Mesenchymal stem cell (in vitro differentiated cells and primary cell): ENCODE measurements around the gene CDH2.

Experiments used
- DNase-seq: peaks from one replicate; pipeline ENCODE4 v3.0.0-alpha.2; 2013
- H2AFZ ChIP-seq: one replicate; pipeline ENCODE4 v1.6.1; 2013; ENCODE audit warnings: low read depth, mild to moderate bottlenecking, control low read depth, inconsistent platforms, low read length, moderate library complexity
- H2AK5ac ChIP-seq: 2 replicates; pipeline ENCODE4 v1.6.1; 2013; ENCODE audit warnings: low read length, moderate library complexity, mild to moderate bottlenecking, inconsistent platforms; ENCODE audit not compliant: severe bottlenecking
- H2BK120ac ChIP-seq: one replicate; pipeline ENCODE4 v1.6.1; 2013; ENCODE audit warnings: low read depth, mild to moderate bottlenecking, inconsistent platforms, low read length, moderate library complexity
- H2BK12ac ChIP-seq, 2 experiments: one replicate each; pipeline ENCODE4 v1.6.1; 2013; ENCODE audit warnings: inconsistent platforms in 2 of 2, low read length in 2 of 2, mild to moderate bottlenecking in 2 of 2, moderate library complexity in 2 of 2, control low read depth in 1 of 2
- H2BK15ac ChIP-seq: one replicate; pipeline ENCODE4 v1.6.1; 2013; ENCODE audit warnings: mild to moderate bottlenecking, low read depth, inconsistent platforms; ENCODE audit not compliant: poor library complexity, severe bottlenecking
- H2BK5ac ChIP-seq: 2 replicates; pipeline ENCODE4 v1.6.1; 2013; ENCODE audit warnings: low read depth, mild to moderate bottlenecking, low read length, control low read depth, inconsistent platforms; ENCODE audit not compliant: poor library complexity, severe bottlenecking
- H3K14ac ChIP-seq, 2 experiments: one replicate each; pipeline ENCODE4 v1.6.1; 2013; ENCODE audit warnings: inconsistent platforms in 2 of 2, low read length in 2 of 2, control low read depth in 1 of 2, mild to moderate bottlenecking in 1 of 2, moderate library complexity in 1 of 2
- H3K18ac ChIP-seq, 2 experiments: one replicate each; pipeline ENCODE4 v1.6.1; 2013; ENCODE audit warnings: inconsistent platforms in 2 of 2, low read length in 2 of 2, control low read depth in 1 of 2, low read depth in 1 of 2, mild to moderate bottlenecking in 1 of 2
- H3K23ac ChIP-seq, 2 experiments: one replicate each; pipeline ENCODE4 v1.6.1; 2013; ENCODE audit warnings: inconsistent platforms in 2 of 2, low read length in 2 of 2, mild to moderate bottlenecking in 2 of 2, moderate library complexity in 2 of 2, control low read depth in 1 of 2
- H3K27ac ChIP-seq: 2 replicates; pipeline ENCODE4 v1.5.1; 2013; ENCODE audit warnings: mild to moderate bottlenecking, moderate library complexity, low read length, control low read depth, inconsistent platforms; ENCODE audit not compliant: poor library complexity, severe bottlenecking
- H3K27me3 ChIP-seq, 2 experiments: 2 replicates each; pipeline versions ENCODE4 v1.6.1 to v1.7.0; 2013; ENCODE audit warnings: low read length in 2 of 2, mild to moderate bottlenecking in 2 of 2, moderate library complexity in 2 of 2, control low read depth in 1 of 2, inconsistent platforms in 1 of 2; ENCODE audit not compliant: control insufficient read depth in 1 of 2, insufficient read depth in 1 of 2
- H3K36me3 ChIP-seq, 2 experiments: 2 replicates each; pipeline versions ENCODE4 v1.6.1 to v1.7.0; 2013; ENCODE audit warnings: low read length in 2 of 2, control low read depth in 1 of 2, inconsistent platforms in 1 of 2, low read depth in 1 of 2, mild to moderate bottlenecking in 1 of 2; ENCODE audit not compliant: insufficient read depth in 2 of 2, control insufficient read depth in 1 of 2
- H3K4ac ChIP-seq, 2 experiments: one replicate each; pipeline ENCODE4 v1.6.1; 2013; ENCODE audit warnings: inconsistent platforms in 2 of 2, low read length in 2 of 2, mild to moderate bottlenecking in 2 of 2, moderate library complexity in 2 of 2, control low read depth in 1 of 2, low read depth in 1 of 2
- H3K4me1 ChIP-seq: 2 replicates; pipeline ENCODE4 v1.6.1; 2013; ENCODE audit warnings: low read depth, low read length, control low read depth; ENCODE audit not compliant: control insufficient read depth, insufficient read depth
- H3K4me2 ChIP-seq: 2 replicates; pipeline ENCODE4 v1.6.1; 2013; ENCODE audit warnings: low read length, mild to moderate bottlenecking, inconsistent platforms; ENCODE audit not compliant: poor library complexity, severe bottlenecking
- H3K4me3 ChIP-seq, 2 experiments: 2 replicates each; pipeline versions ENCODE4 v1.5.1 to v1.7.0; 2013; ENCODE audit warnings: low read length in 2 of 2, mild to moderate bottlenecking in 2 of 2, control low read depth in 1 of 2, low read depth in 1 of 2; ENCODE audit not compliant: insufficient read depth in 1 of 2
- H3K79me1 ChIP-seq: replicated peaks from 2 replicates; pipeline ENCODE4 v1.6.1; 2013; ENCODE audit warnings: mild to moderate bottlenecking, control low read depth, low read length, inconsistent platforms; ENCODE audit not compliant: poor library complexity, severe bottlenecking
- H3K9ac ChIP-seq: 2 replicates; pipeline ENCODE4 v1.7.0; 2013; ENCODE audit warnings: mild to moderate bottlenecking, low read length, moderate library complexity
- H3K9me3 ChIP-seq: 2 replicates; pipeline ENCODE4 v1.7.0; 2013; ENCODE audit warnings: mild to moderate bottlenecking, low read length; ENCODE audit not compliant: control insufficient read depth
- H4K8ac ChIP-seq: one replicate; pipeline ENCODE4 v1.6.1; 2013; ENCODE audit warnings: inconsistent platforms, mild to moderate bottlenecking, low read length, moderate library complexity
- H4K91ac ChIP-seq: one replicate; pipeline ENCODE4 v1.6.1; 2013; ENCODE audit warnings: mild to moderate bottlenecking, low read length, inconsistent platforms
- WGBS: methylation state at CpG from one replicate; pipeline ENCODE4 v1.1.7; 2013; ENCODE audit warnings: mixed read lengths; 5-methylcytosine and 5-hydroxymethylcytosine counted together

CDH2 gene

DNA sequence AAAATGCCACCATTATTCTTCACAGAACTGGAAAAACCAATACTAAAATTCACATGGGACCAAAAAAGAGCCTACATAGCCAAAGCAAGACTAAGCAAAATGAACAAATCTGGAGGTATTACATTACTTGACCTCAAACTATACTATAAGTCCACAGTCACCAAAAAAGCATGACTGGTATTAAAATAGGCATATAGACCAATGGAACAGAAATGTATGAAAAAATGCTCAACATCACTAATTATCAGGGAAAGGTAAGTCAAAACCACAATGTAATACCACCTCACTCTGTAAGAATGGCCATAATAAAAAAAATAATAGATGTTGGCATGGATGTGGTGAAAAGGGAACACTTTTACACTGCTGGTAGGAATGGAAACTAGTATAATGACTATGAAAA is 158.6 kb downstream of the CDH2 start:
- no peak overlapping the region for H2BK12ac ChIP-seq
- no peak overlapping the region for H2BK5ac ChIP-seq
- no peak overlapping the region for H3K4me2 ChIP-seq
- H3K27ac ChIP-seq: no peak overlapping the region
- no peak for DNase-seq
- no peak overlapping the region for H3K9ac ChIP-seq
- no peak overlapping the region for H4K91ac ChIP-seq
- no peak overlapping the region for H3K14ac ChIP-seq
- no peak overlapping the region for H3K4ac ChIP-seq
- no peak overlapping the region for H3K4me3 ChIP-seq
- no peak overlapping the region for H3K18ac ChIP-seq
- no peaks in the 10 kb centered on the region for H3K9me3 ChIP-seq
- no peak overlapping the region for H3K23ac ChIP-seq
- no peak overlapping the region for H2AFZ ChIP-seq
- H2BK15ac ChIP-seq: no peak overlapping the region
- no peak overlapping the region for H2AK5ac ChIP-seq
- peaks cover 4% of the 10 kb centered on the region for H3K79me1 ChIP-seq
- H3K27me3 ChIP-seq: no peaks in the 10 kb centered on the region
- peaks cover 2% of the 10 kb centered on the region for H3K4me1 ChIP-seq
- H2BK120ac ChIP-seq: no peak overlapping the region
- no peaks in the 10 kb centered on the region for H3K36me3 ChIP-seq
- no peak overlapping the region for H4K8ac ChIP-seq

DNA sequence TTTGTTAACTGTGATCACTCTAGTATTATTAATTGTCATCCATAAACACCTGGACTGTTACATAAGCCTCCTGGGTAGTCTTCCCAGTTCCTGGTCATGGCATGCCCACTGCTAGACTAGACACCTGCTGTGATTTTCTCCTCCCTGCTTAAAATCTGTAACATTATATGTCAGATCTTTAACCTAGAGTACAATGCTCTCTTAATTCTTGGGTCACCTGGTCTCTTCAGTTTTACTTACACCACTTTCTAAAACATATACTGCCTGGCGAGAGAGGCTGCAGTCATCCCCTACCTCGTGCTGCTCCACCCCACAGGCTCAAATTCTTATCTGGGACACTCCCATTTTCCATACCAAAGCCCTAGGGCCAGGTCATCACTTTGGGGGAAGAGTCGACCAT is 161.3 kb downstream of the CDH2 start:
- Histone ChIP-seq H3K4me3 (no peak overlapping the region), H3K36me3 (no peaks in the 10 kb centered on the region), H3K27me3 (no peaks in the 10 kb centered on the region), H4K8ac (no peak overlapping the region), H2BK15ac (no peak overlapping the region), H2BK120ac (no peak overlapping the region), H3K23ac (no peak overlapping the region), H2AFZ (no peak overlapping the region), H3K4ac (no peak overlapping the region), H3K18ac (no peak overlapping the region), H3K9me3 (no peaks in the 10 kb centered on the region), H3K4me1 (peaks cover 2% of the 10 kb centered on the region), H3K14ac (no peak overlapping the region), H2BK5ac (no peak overlapping the region), H2BK12ac (no peak overlapping the region), H3K79me1 (peaks cover 5% of the 10 kb centered on the region), H3K9ac (no peak overlapping the region), H3K27ac (no peak overlapping the region), H4K91ac (no peak overlapping the region), H2AK5ac (no peak overlapping the region), H3K4me2 (no peak overlapping the region)
- WGBS: 52% methylated on average over 2 of the region's 3 CpGs
- DNase-seq: no peak

DNA sequence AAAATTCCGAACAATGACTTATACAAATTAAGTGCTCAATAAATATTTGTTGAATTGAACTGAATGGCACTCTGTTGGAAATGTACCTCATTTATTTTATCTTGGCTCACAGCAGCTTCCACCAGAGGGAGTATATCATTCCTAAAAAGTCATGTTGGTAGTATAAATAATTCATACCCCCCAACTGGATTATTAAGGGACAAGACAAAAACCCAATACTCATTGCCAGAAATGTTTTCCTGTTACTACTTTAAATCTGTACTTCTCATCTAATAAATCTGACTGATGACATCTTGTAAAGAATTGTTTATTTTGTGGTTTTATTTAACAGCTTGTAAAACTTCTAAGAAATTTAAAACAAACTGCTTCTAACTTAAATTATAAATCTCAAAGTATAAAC is 163.9 kb downstream of the CDH2 start:
- Histone ChIP-seq H3K27me3 (no peaks in the 10 kb centered on the region), H3K4me1 (peaks cover 2% of the 10 kb centered on the region), H3K4me3 (no peak overlapping the region), H2BK5ac (no peak overlapping the region), H2BK15ac (no peak overlapping the region), H3K79me1 (peaks cover 5% of the 10 kb centered on the region), H3K4ac (no peak overlapping the region), H3K23ac (no peak overlapping the region), H3K9ac (no peak overlapping the region), H4K91ac (no peak overlapping the region), H4K8ac (no peak overlapping the region), H2AFZ (no peak overlapping the region), H3K36me3 (no peaks in the 10 kb centered on the region), H2AK5ac (no peak overlapping the region), H3K18ac (no peak overlapping the region), H3K4me2 (no peak overlapping the region), H3K27ac (no peak overlapping the region), H2BK120ac (no peak overlapping the region), H3K9me3 (no peaks in the 10 kb centered on the region), H2BK12ac (no peak overlapping the region), H3K14ac (no peak overlapping the region)
- WGBS: no CpG with 5 or more reads among the region's 1 CpG
- DNase-seq: peak; percentile 18

DNA sequence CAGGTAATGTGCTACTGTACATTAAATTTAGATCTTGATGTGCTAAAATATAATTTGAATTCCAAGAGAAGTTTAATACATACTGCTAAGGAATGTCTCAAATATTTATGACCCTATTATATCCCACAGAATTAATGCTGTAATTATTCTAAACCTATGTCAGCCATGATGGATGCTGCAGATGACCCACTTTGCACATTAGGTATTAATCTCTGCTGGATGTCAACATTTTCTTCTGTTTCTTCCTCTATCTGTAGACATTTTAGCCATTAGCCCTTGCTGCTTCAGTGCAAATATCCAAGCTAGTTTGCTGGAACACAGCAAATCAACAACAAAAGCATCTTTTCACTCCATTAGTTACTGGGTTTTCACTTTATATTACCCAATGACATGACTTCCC is 164.6 kb downstream of the CDH2 start:
- no peaks in the 10 kb centered on the region for H3K36me3 ChIP-seq
- no peak overlapping the region for H2AK5ac ChIP-seq
- H3K14ac ChIP-seq: no peak overlapping the region
- no peak overlapping the region for H2BK120ac ChIP-seq
- H3K23ac ChIP-seq: no peak overlapping the region
- no peaks in the 10 kb centered on the region for H3K27me3 ChIP-seq
- no peak overlapping the region for H2BK12ac ChIP-seq
- peaks cover 2% of the 10 kb centered on the region for H3K4me1 ChIP-seq
- H3K79me1 ChIP-seq: peaks cover 5% of the 10 kb centered on the region
- no peak overlapping the region for H3K18ac ChIP-seq
- H3K4me3 ChIP-seq: no peak overlapping the region
- no peak overlapping the region for H3K4me2 ChIP-seq
- H2AFZ ChIP-seq: no peak overlapping the region
- no peak overlapping the region for H2BK5ac ChIP-seq
- H3K9ac ChIP-seq: no peak overlapping the region
- no peaks in the 10 kb centered on the region for H3K9me3 ChIP-seq
- no peak for DNase-seq
- H3K4ac ChIP-seq: no peak overlapping the region
- H2BK15ac ChIP-seq: no peak overlapping the region
- H4K8ac ChIP-seq: no peak overlapping the region
- H3K27ac ChIP-seq: no peak overlapping the region
- no peak overlapping the region for H4K91ac ChIP-seq
